Omental fat pad (tissue), 4 donors: Measurements from ENCODE around the gene ADAMTS4. TPM values are rescaled to one million over a fixed set of nuclear protein-coding genes. Genes with fewer than 3 reads are reported as not detected.

ENCODE experiments used
- ATAC-seq: fragments of 150-250 bp; one replicate; pipeline ENCODE4 v1.9.1; 2016; ENCODE audit warnings: mild to moderate bottlenecking, moderate library complexity; ENCODE audit not compliant: low FRiP score
- DNase-seq: peaks from one replicate; pipeline ENCODE4 v3.0.0-alpha.2; 2019; ENCODE audit warnings: low spot score
- small RNA-seq: library from RNA; depleted of rRNA; stranded (forward); fragments of <200 nt; gene quantifications from one replicate; pipeline ENCODE3, GENCODE V24; 2016
- total RNA-seq, 4 donors: library from RNA; depleted of rRNA; stranded (reverse); fragments of >200 nt; gene quantifications; one replicate each; pipeline ENCODE4 v1.1.0, GENCODE V29; 2016
- TF ChIP-seq, protein P1 (sequence below), 3 donors: fragments of 450-650 bp; IDR thresholded peaks; one replicate each; pipeline ENCODE4 v1.5.1; 2016 to 2017; ENCODE audit warnings: antibody characterized with exemption in 3 of 3, mild to moderate bottlenecking in 3 of 3, moderate library complexity in 2 of 3

ADAMTS4 gene
- total RNA-seq, 4 donors from 2014 or later = 38.5 to 238 (median 121) TPM

- no peak for ATAC-seq
- TF ChIP-seq, protein P1, sequence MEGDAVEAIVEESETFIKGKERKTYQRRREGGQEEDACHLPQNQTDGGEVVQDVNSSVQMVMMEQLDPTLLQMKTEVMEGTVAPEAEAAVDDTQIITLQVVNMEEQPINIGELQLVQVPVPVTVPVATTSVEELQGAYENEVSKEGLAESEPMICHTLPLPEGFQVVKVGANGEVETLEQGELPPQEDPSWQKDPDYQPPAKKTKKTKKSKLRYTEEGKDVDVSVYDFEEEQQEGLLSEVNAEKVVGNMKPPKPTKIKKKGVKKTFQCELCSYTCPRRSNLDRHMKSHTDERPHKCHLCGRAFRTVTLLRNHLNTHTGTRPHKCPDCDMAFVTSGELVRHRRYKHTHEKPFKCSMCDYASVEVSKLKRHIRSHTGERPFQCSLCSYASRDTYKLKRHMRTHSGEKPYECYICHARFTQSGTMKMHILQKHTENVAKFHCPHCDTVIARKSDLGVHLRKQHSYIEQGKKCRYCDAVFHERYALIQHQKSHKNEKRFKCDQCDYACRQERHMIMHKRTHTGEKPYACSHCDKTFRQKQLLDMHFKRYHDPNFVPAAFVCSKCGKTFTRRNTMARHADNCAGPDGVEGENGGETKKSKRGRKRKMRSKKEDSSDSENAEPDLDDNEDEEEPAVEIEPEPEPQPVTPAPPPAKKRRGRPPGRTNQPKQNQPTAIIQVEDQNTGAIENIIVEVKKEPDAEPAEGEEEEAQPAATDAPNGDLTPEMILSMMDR (IDR thresholded peaks at IDR 0.05) = no peak
- DNase-seq = no peak
Measured at GRCh38 chr1:161140755-161141400, 58.0 kb downstream of the ADAMTS4 start.

DNA sequence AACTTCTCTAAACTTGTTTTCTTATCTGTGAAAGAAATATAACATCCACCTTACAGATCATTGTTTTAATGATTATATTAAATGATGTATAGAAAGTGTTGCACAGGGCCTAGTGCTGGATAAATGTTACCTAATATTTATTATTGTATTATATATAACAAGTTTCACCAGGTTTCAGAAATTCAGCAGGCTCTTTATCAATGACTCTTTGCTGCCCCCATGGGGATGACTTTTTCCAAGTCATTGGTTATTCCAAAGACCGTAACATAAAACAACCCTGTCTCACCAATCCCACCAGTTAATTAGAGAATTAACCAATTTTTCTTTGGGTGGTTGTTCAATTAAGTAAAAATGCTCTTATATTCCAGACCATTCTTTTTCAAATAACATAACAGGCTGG lies 59.1 kb downstream of the ADAMTS4 start:
- DNase-seq (no peak), ATAC-seq (no peak)
- TF ChIP-seq, protein P1 (IDR thresholded peaks at IDR 0.05) = no peak

- TF ChIP-seq, protein P1 (IDR thresholded peaks at IDR 0.05) = no peak
- ATAC-seq (no peak), DNase-seq (no peak)
Measured at GRCh38 chr1:161138431-161138830, 60.4 kb downstream of the ADAMTS4 start.

DNA sequence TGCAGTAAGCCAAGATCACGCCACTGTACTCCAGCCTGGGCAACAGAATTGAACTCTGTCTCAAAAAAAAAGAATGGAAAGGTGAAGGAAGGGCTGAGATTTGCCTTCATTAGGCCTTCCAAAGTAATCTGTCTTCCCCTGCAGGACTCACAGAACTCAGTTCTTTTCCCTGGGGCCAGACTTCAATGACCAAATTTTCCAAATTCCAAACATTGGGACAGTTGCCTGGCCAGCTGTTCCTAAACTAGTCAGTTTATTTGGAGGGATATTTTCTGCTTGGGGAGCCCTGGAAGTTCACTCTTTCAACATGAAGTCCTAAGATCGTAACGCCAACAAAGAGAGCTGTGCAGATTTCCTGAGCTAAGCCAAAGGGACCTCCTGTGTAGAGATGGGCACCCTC lies 61.0 kb downstream of the ADAMTS4 start:
- no peak for ATAC-seq
- TF ChIP-seq, protein P1 (IDR thresholded peaks at IDR 0.05) = no peak
- DNase-seq = no peak

Small RNA genes lying within 50 kb of the gene (small RNA-seq; reads per million reads assigned to genes)
- not detected for gene RF01225

Other genes starting within 250 kb of the ADAMTS4 start
- 10 to 100 TPM in 2 of 4 donors, 1 to 10 TPM in 1, not detected in 1; 6.4 to 58.9 (median 30.3) TPM for gene ITLN2, start 244.2 kb downstream of the ADAMTS4 start, total RNA-seq
- 10 to 100 TPM; 31.7 to 52.8 (median 44.4) TPM for gene F11R, start 177.9 kb downstream of the ADAMTS4 start, total RNA-seq
- gene TSTD1, start 160.1 kb downstream of the ADAMTS4 start, total RNA-seq = 10 to 100 TPM; 26.0 to 43.1 (median 30.5) TPM
- gene USF1, start 153.1 kb downstream of the ADAMTS4 start, total RNA-seq = 10 to 100 TPM; 44.8 to 87.5 (median 61.4) TPM
- gene ARHGAP30, start 129.2 kb downstream of the ADAMTS4 start, total RNA-seq = 10 to 100 TPM in 3 of 4 donors, 1 to 10 TPM in 1; 9.8 to 32.3 (median 24.7) TPM
- gene NECTIN4, start 109.5 kb downstream of the ADAMTS4 start, total RNA-seq = under 1 TPM in 1 of 4 donors, not detected in 3; 0.72 TPM
- 1 to 10 TPM in 2 of 4 donors, under 1 TPM in 1, not detected in 1; 0.60 to 2.2 (median 1.5) TPM for gene KLHDC9, start 100.7 kb downstream of the ADAMTS4 start, total RNA-seq
- gene PFDN2, start 81.0 kb downstream of the ADAMTS4 start, total RNA-seq = 10 to 100 TPM; 30.6 to 90.1 (median 50.0) TPM
- 100 to 1,000 TPM in 1 of 4 donors, 10 to 100 TPM in 3; 28.1 to 122 (median 33.4) TPM for gene NIT1, start 80.9 kb downstream of the ADAMTS4 start, total RNA-seq
- 10 to 100 TPM; 32.0 to 54.8 (median 43.1) TPM for gene DEDD, start 66.4 kb downstream of the ADAMTS4 start, total RNA-seq
- 10 to 100 TPM; 73.6 to 96.7 (median 78.4) TPM for gene UFC1, start 45.1 kb downstream of the ADAMTS4 start, total RNA-seq
- 10 to 100 TPM in 3 of 4 donors, 1 to 10 TPM in 1; 7.8 to 19.5 (median 12.7) TPM for gene USP21, start 39.6 kb downstream of the ADAMTS4 start, total RNA-seq
- 10 to 100 TPM; 12.5 to 28.4 (median 13.8) TPM for gene PPOX, start 32.6 kb downstream of the ADAMTS4 start, total RNA-seq
- gene B4GALT3, start 21.5 kb downstream of the ADAMTS4 start, total RNA-seq = 10 to 100 TPM; 20.6 to 50.7 (median 37.1) TPM
- gene NDUFS2, start 3.3 kb upstream of the ADAMTS4 start, total RNA-seq = 100 to 1,000 TPM in 3 of 4 donors, 10 to 100 TPM in 1; 89.4 to 136 (median 122) TPM
- 100 to 1,000 TPM in 3 of 4 donors, 10 to 100 TPM in 1; 96.3 to 346 (median 179) TPM for gene FCER1G, start 16.2 kb upstream of the ADAMTS4 start, total RNA-seq
- not detected for gene APOA2, start 24.6 kb upstream of the ADAMTS4 start, total RNA-seq
- gene TOMM40L, start 27.0 kb upstream of the ADAMTS4 start, total RNA-seq = 10 to 100 TPM in 3 of 4 donors, 1 to 10 TPM in 1; 9.6 to 15.4 (median 13.4) TPM
- not detected for gene NR1I3, start 39.1 kb upstream of the ADAMTS4 start, total RNA-seq
- gene PCP4L1, start 59.7 kb upstream of the ADAMTS4 start, total RNA-seq = under 1 TPM in 2 of 4 donors, not detected in 2; 0.56 to 0.63 TPM
- 1 to 10 TPM; 1.8 to 9.0 (median 4.2) TPM for gene MPZ, start 110.9 kb upstream of the ADAMTS4 start, total RNA-seq
- gene SDHC, start 115.3 kb upstream of the ADAMTS4 start, total RNA-seq = 10 to 100 TPM; 22.9 to 66.3 (median 49.3) TPM
- not detected for gene CFAP126, start 168.8 kb upstream of the ADAMTS4 start, total RNA-seq